HAP-1 (cell line): ENCODE measurements around the gene EXOC4.

ENCODE experiments used
- DNase-seq, 2 experiments: peaks; one replicate each; pipeline ENCODE4 v3.0.0-alpha.2; 2016 to 2020; ENCODE audit warnings: low spot score in 2 of 2
- H3K27me3 ChIP-seq: fragments of 250-450 bp; sonication (Bioruptor Pico); 2 replicates; pipeline ENCODE4 v1.5.1; 2020; ENCODE audit warnings: low read depth, mild to moderate bottlenecking, moderate library complexity
- H3K36me3 ChIP-seq: fragments of 250-450 bp; sonication (Bioruptor Pico); replicated peaks from 2 replicates; pipeline ENCODE4 v1.5.1; 2020; ENCODE audit warnings: mild to moderate bottlenecking
- H3K4me1 ChIP-seq: fragments of 250-450 bp; sonication (Bioruptor Pico); 2 replicates; pipeline ENCODE4 v1.5.1; 2020; ENCODE audit warnings: mild to moderate bottlenecking
- H3K4me3 ChIP-seq: fragments of 250-450 bp; sonication (Bioruptor Pico); 2 replicates; pipeline ENCODE4 v1.5.1; 2020; ENCODE audit warnings: mild to moderate bottlenecking, moderate library complexity
- H3K9me3 ChIP-seq: fragments of 250-450 bp; sonication (Bioruptor Pico); 2 replicates; pipeline ENCODE4 v1.5.1; 2020; ENCODE audit warnings: mild to moderate bottlenecking, moderate library complexity
- in situ Hi-C: fragments of 300-500 bp; cut with MboI; formaldehyde crosslinking; loops from 3 replicates; pipeline ENCODE4 v1.14.3; 2020; ENCODE audit warnings: low sequenced_read_pairs, inconsistent platforms, mixed read lengths

EXOC4 gene

GRCh38 chr7:133369130-133369529 lies 116.3 kb downstream of the EXOC4 start:
- in situ Hi-C loops: no loop called here
- Histone ChIP-seq H3K9me3 (no peaks in the 10 kb centered on the region), H3K4me3 (no peak overlapping the region), H3K36me3 (no peaks in the 10 kb centered on the region), H3K27me3 (no peaks in the 10 kb centered on the region), H3K4me1 (peaks cover 7% of the 10 kb centered on the region; the same call in 1 of the 2 replicates)
- DNase-seq: no peak

GRCh38 chr7:133371616-133372015 lies 118.7 kb downstream of the EXOC4 start:
- DNase-seq: no peak
- Histone ChIP-seq H3K9me3 (no peaks in the 10 kb centered on the region), H3K27me3 (no peaks in the 10 kb centered on the region), H3K4me1 (peaks cover 7% of the 10 kb centered on the region; the same call in 1 of the 2 replicates), H3K36me3 (no peaks in the 10 kb centered on the region), H3K4me3 (no peak overlapping the region)
- in situ Hi-C loops: no loop called here

GRCh38 chr7:133372337-133372736 lies 119.5 kb downstream of the EXOC4 start:
- H3K4me1 ChIP-seq: peaks cover 7% of the 10 kb centered on the region; the same call in 1 of the 2 replicates
- H3K27me3 ChIP-seq: no peaks in the 10 kb centered on the region
- H3K4me3 ChIP-seq: no peak overlapping the region
- in situ Hi-C loops: no loop called here
- no peak for DNase-seq
- H3K9me3 ChIP-seq: no peaks in the 10 kb centered on the region
- H3K36me3 ChIP-seq: no peaks in the 10 kb centered on the region

- peaks cover 7% of the 10 kb centered on the region for H3K4me1 ChIP-seq
- no peaks in the 10 kb centered on the region for H3K9me3 ChIP-seq
- DNase-seq: no peak
- H3K4me3 ChIP-seq: no peak overlapping the region
- in situ Hi-C loops: no loop called here
- no peaks in the 10 kb centered on the region for H3K27me3 ChIP-seq
- no peaks in the 10 kb centered on the region for H3K36me3 ChIP-seq
Observed at GRCh38 chr7:133376514-133376913, 123.6 kb downstream of the EXOC4 start.

GRCh38 chr7:133381965-133382364 lies 129.1 kb downstream of the EXOC4 start:
- DNase-seq: no peak
- in situ Hi-C loops: no loop called here
- Histone ChIP-seq H3K4me1 (no peaks in the 10 kb centered on the region; the same call in 1 of the 2 replicates), H3K36me3 (no peaks in the 10 kb centered on the region), H3K4me3 (no peak overlapping the region), H3K27me3 (no peaks in the 10 kb centered on the region), H3K9me3 (no peaks in the 10 kb centered on the region)

- H3K27me3 ChIP-seq: no peaks in the 10 kb centered on the region
- in situ Hi-C loops: no loop called here
- DNase-seq: no peak
- H3K4me1 ChIP-seq: no peaks in the 10 kb centered on the region; the same call in 1 of the 2 replicates
- H3K36me3 ChIP-seq: no peaks in the 10 kb centered on the region
- H3K4me3 ChIP-seq: no peak overlapping the region
- H3K9me3 ChIP-seq: no peaks in the 10 kb centered on the region
Observed at GRCh38 chr7:133382775-133383559, 130.1 kb downstream of the EXOC4 start.

- in situ Hi-C loops: no loop called here
- no peak for DNase-seq
- Histone ChIP-seq H3K27me3 (no peaks in the 10 kb centered on the region), H3K4me3 (no peak overlapping the region), H3K36me3 (no peaks in the 10 kb centered on the region), H3K9me3 (no peaks in the 10 kb centered on the region), H3K4me1 (no peaks in the 10 kb centered on the region; the same call in 1 of the 2 replicates)
Observed at GRCh38 chr7:133386205-133386604, 133.3 kb downstream of the EXOC4 start.

GRCh38 chr7:133389727-133390126 lies 136.8 kb downstream of the EXOC4 start:
- Histone ChIP-seq H3K36me3 (no peaks in the 10 kb centered on the region), H3K4me1 (peaks cover 3% of the 10 kb centered on the region; the same call in 1 of the 2 replicates), H3K27me3 (no peaks in the 10 kb centered on the region), H3K9me3 (no peaks in the 10 kb centered on the region), H3K4me3 (no peak overlapping the region)
- DNase-seq: no peak
- in situ Hi-C loops: no loop called here

GRCh38 chr7:133391206-133391605 lies 138.3 kb downstream of the EXOC4 start:
- no peak overlapping the region for H3K4me3 ChIP-seq
- H3K9me3 ChIP-seq: no peaks in the 10 kb centered on the region
- H3K36me3 ChIP-seq: no peaks in the 10 kb centered on the region
- peaks cover 3% of the 10 kb centered on the region; the same call in 1 of the 2 replicates for H3K4me1 ChIP-seq
- in situ Hi-C loops: no loop called here
- DNase-seq: no peak
- no peaks in the 10 kb centered on the region for H3K27me3 ChIP-seq

- in situ Hi-C loops: no loop called here
- no peaks in the 10 kb centered on the region for H3K9me3 ChIP-seq
- DNase-seq: no peak
Observed at GRCh38 chr7:133394369-133394768, 141.5 kb downstream of the EXOC4 start.

GRCh38 chr7:133395551-133395950 lies 142.7 kb downstream of the EXOC4 start:
- H3K36me3 ChIP-seq: no peaks in the 10 kb centered on the region
- H3K4me3 ChIP-seq: no peak overlapping the region
- in situ Hi-C loops: no loop called here
- H3K27me3 ChIP-seq: no peaks in the 10 kb centered on the region
- no peaks in the 10 kb centered on the region for H3K9me3 ChIP-seq
- H3K4me1 ChIP-seq: peaks cover 3% of the 10 kb centered on the region; the same call in 1 of the 2 replicates
- DNase-seq: no peak

More at GRCh38 chr7:133394369-133394768, 141.5 kb downstream of the EXOC4 start:
- Histone ChIP-seq H3K4me3 (no peak overlapping the region), H3K4me1 (peaks cover 3% of the 10 kb centered on the region; the same call in 1 of the 2 replicates), H3K27me3 (no peaks in the 10 kb centered on the region), H3K36me3 (no peaks in the 10 kb centered on the region)

GRCh38 chr7:133398506-133398905 lies 145.6 kb downstream of the EXOC4 start:
- in situ Hi-C loops: no loop called here
- Histone ChIP-seq H3K4me1 (no peaks in the 10 kb centered on the region; the same call in 1 of the 2 replicates), H3K4me3 (no peak overlapping the region), H3K9me3 (no peaks in the 10 kb centered on the region), H3K27me3 (no peaks in the 10 kb centered on the region), H3K36me3 (no peaks in the 10 kb centered on the region)
- DNase-seq: no peak

GRCh38 chr7:133401225-133401624 lies 148.3 kb downstream of the EXOC4 start:
- Histone ChIP-seq H3K4me3 (no peak overlapping the region), H3K4me1 (no peaks in the 10 kb centered on the region; the same call in 1 of the 2 replicates), H3K27me3 (no peaks in the 10 kb centered on the region), H3K36me3 (no peaks in the 10 kb centered on the region), H3K9me3 (no peaks in the 10 kb centered on the region)
- no peak for DNase-seq
- in situ Hi-C loops: no loop called here

GRCh38 chr7:133408212-133408611 lies 155.3 kb downstream of the EXOC4 start:
- DNase-seq: no peak
- in situ Hi-C loops: no loop called here
- Histone ChIP-seq H3K36me3 (no peaks in the 10 kb centered on the region), H3K9me3 (no peaks in the 10 kb centered on the region), H3K4me1 (no peaks in the 10 kb centered on the region), H3K27me3 (no peaks in the 10 kb centered on the region), H3K4me3 (no peak overlapping the region)
